ENCODE results near the gene NAP1L1. TPM values are rescaled to one million over a fixed set of nuclear protein-coding genes. Genes with fewer than 3 reads are reported as not detected.

Gene NAP1L1
- total RNA-seq, 1 donor from 2014 or later, result 473 TPM

- DNase-seq (ENCODE audit: low read depth), result no peak
- TF ChIP-seq CTCF (conservative IDR thresholded peaks at IDR 0.05; ENCODE audit: low read depth, low read length), result no peak
- no peak overlapping the region for H3K4me3 ChIP-seq (ENCODE audit: low read depth, low read length)
Observed at GRCh38 chr12:76075448-76075847, 9.0 kb downstream of the NAP1L1 start.

- no peak for TF ChIP-seq CTCF (conservative IDR thresholded peaks at IDR 0.05; ENCODE audit: low read depth, low read length)
- DNase-seq (ENCODE audit: low read depth), result no peak
- H3K4me3 ChIP-seq (ENCODE audit: low read depth, low read length), result no peak overlapping the region
Observed at GRCh38 chr12:76074701-76075336, 9.7 kb downstream of the NAP1L1 start.

GRCh38 chr12:76073561-76073960, 10.9 kb downstream of the NAP1L1 start:
- no peak for DNase-seq (ENCODE audit: low read depth)
- H3K4me3 ChIP-seq (ENCODE audit: low read depth, low read length), result no peak overlapping the region
- no peak for TF ChIP-seq CTCF (conservative IDR thresholded peaks at IDR 0.05; ENCODE audit: low read depth, low read length)

GRCh38 chr12:76072568-76072967, 11.9 kb downstream of the NAP1L1 start:
- no peak for DNase-seq (ENCODE audit: low read depth)
- H3K4me3 ChIP-seq (ENCODE audit: low read depth, low read length), result no peak overlapping the region
- TF ChIP-seq CTCF (conservative IDR thresholded peaks at IDR 0.05; ENCODE audit: low read depth, low read length), result no peak

GRCh38 chr12:76069339-76069738, 15.1 kb downstream of the NAP1L1 start:
- no peak for TF ChIP-seq CTCF (conservative IDR thresholded peaks at IDR 0.05; ENCODE audit: low read depth, low read length)
- no peak overlapping the region for H3K4me3 ChIP-seq (ENCODE audit: low read depth, low read length)
- no peak for DNase-seq (ENCODE audit: low read depth)

- no peak overlapping the region for H3K4me3 ChIP-seq (ENCODE audit: low read depth, low read length)
- DNase-seq (ENCODE audit: low read depth), result no peak
- TF ChIP-seq CTCF (conservative IDR thresholded peaks at IDR 0.05; ENCODE audit: low read depth, low read length), result no peak
Observed at GRCh38 chr12:76065917-76066316, 18.6 kb downstream of the NAP1L1 start.

- TF ChIP-seq CTCF (conservative IDR thresholded peaks at IDR 0.05; ENCODE audit: low read depth, low read length), result no peak
- DNase-seq (ENCODE audit: low read depth), result no peak
- H3K4me3 ChIP-seq (ENCODE audit: low read depth, low read length), result no peak overlapping the region
Observed at GRCh38 chr12:76064904-76065303, 19.6 kb downstream of the NAP1L1 start.
